Calu3 (cell line): ENCODE results near the gene CST8. TPM values are rescaled to one million over a fixed set of nuclear protein-coding genes. Genes with fewer than 3 reads are reported as not detected.

Experiments used
- BruUV-seq: library from RNA; stranded (reverse); fragments of 400-500 nt; replicated peaks from 2 replicates; lab custom pipeline; 2021; lab: Mats Ljungman, UMichigan
- CTCF ChIA-PET: fragments of 300-600 bp; sonication (Branson Sonifier 250); formaldehyde crosslinking; loops from one replicate; lab custom pipeline; 2022; ENCODE audit warnings: antibody characterized with exemption; lab: Charles Lee
- DNase-seq: peaks from one replicate; pipeline ENCODE4 v3.0.0; 2022
- H3K27ac Mint-ChIP-seq: one replicate; pipeline ENCODE4 v1.8.0; 2022; ENCODE audit warnings: mixed read lengths; ENCODE audit not compliant: unreplicated experiment
- H3K27me3 Mint-ChIP-seq: one replicate; pipeline ENCODE4 v1.8.0; 2022; ENCODE audit warnings: mixed read lengths; ENCODE audit not compliant: unreplicated experiment
- H3K36me3 Mint-ChIP-seq: one replicate; pipeline ENCODE4 v1.8.0; 2022; ENCODE audit warnings: mild to moderate bottlenecking, moderate library complexity, mixed read lengths; ENCODE audit not compliant: insufficient read depth, unreplicated experiment
- H3K4me1 Mint-ChIP-seq: one replicate; pipeline ENCODE4 v1.8.0; 2022; ENCODE audit warnings: mild to moderate bottlenecking, low read depth, mixed read lengths; ENCODE audit not compliant: unreplicated experiment
- H3K4me3 Mint-ChIP-seq: one replicate; pipeline ENCODE4 v1.8.0; 2022; ENCODE audit warnings: mild to moderate bottlenecking, low read depth, moderate library complexity, mixed read lengths; ENCODE audit not compliant: unreplicated experiment
- H3K9me3 Mint-ChIP-seq: one replicate; pipeline ENCODE4 v1.8.0; 2022; ENCODE audit warnings: low read depth, mixed read lengths; ENCODE audit not compliant: unreplicated experiment
- CTCF ChIP-seq: fragments of 200-600 bp; IDR thresholded peaks from one replicate; pipeline ENCODE4 v1.8.0; 2022; ENCODE audit warnings: antibody characterized with exemption; ENCODE audit not compliant: unreplicated experiment
- intact Hi-C: fragments of 100-400 bp; cut with micrococcal nuclease; formaldehyde crosslinking; loops from one replicate; pipeline ENCODE4 v1.10.0; 2022; ENCODE audit not compliant: unreplicated experiment
- total RNA-seq: library from RNA; stranded (reverse); gene quantifications from 2 replicates; pipeline ENCODE4 v1.2.3, GENCODE V29; 2022

Gene CST8
- total RNA-seq, 1 experiment from 2014 or later = not detected

- H3K27ac Mint-ChIP-seq = no peak overlapping the region
- no peaks in the 10 kb centered on the region for H3K36me3 Mint-ChIP-seq
- H3K4me1 Mint-ChIP-seq = no peaks in the 10 kb centered on the region
- H3K4me3 Mint-ChIP-seq = no peak overlapping the region
- no peaks in the 10 kb centered on the region for H3K9me3 Mint-ChIP-seq
- BruUV-seq = no TSS peak
- CTCF ChIA-PET = no interaction called here
- no peak for DNase-seq
- TF ChIP-seq CTCF = no peak
- intact Hi-C loops = no loop called here
- no peaks in the 10 kb centered on the region for H3K27me3 Mint-ChIP-seq
Observed at GRCh38 chr20:23484081-23484480, 6.8 kb upstream of the CST8 start.

GRCh38 chr20:23488470-23488869 lies 2.4 kb upstream of the CST8 start:
- CTCF ChIA-PET = no interaction called here
- no peak for DNase-seq
- Mint-ChIP-seq H3K9me3 (no peaks in the 10 kb centered on the region), H3K4me1 (no peaks in the 10 kb centered on the region), H3K27me3 (no peaks in the 10 kb centered on the region), H3K4me3 (no peak overlapping the region), H3K27ac (no peak overlapping the region), H3K36me3 (no peaks in the 10 kb centered on the region)
- no peak for TF ChIP-seq CTCF
- no TSS peak for BruUV-seq
- intact Hi-C loops = no loop called here

GRCh38 chr20:23488996-23489395 lies 1.9 kb upstream of the CST8 start:
- H3K4me3 Mint-ChIP-seq = no peak overlapping the region
- no peak overlapping the region for H3K27ac Mint-ChIP-seq
- no peaks in the 10 kb centered on the region for H3K27me3 Mint-ChIP-seq
- intact Hi-C loops = no loop called here
- H3K4me1 Mint-ChIP-seq = no peaks in the 10 kb centered on the region
- CTCF ChIA-PET = no interaction called here
- no peaks in the 10 kb centered on the region for H3K9me3 Mint-ChIP-seq
- TF ChIP-seq CTCF = no peak
- H3K36me3 Mint-ChIP-seq = no peaks in the 10 kb centered on the region
- BruUV-seq = no TSS peak
- DNase-seq = no peak

- DNase-seq = no peak
- BruUV-seq = no TSS peak
- peaks cover 1% of the 10 kb centered on the region for H3K27me3 Mint-ChIP-seq
- H3K9me3 Mint-ChIP-seq = no peaks in the 10 kb centered on the region
- CTCF ChIA-PET = no interaction called here
- H3K36me3 Mint-ChIP-seq = no peaks in the 10 kb centered on the region
- no peak for TF ChIP-seq CTCF
- intact Hi-C loops = no loop called here
- no peak overlapping the region for H3K27ac Mint-ChIP-seq
- no peak overlapping the region for H3K4me3 Mint-ChIP-seq
- H3K4me1 Mint-ChIP-seq = no peaks in the 10 kb centered on the region
Observed at GRCh38 chr20:23492292-23492691, 1.4 kb downstream of the CST8 start.
